Measurements from ENCODE around the gene PLEKHO1.

The PLEKHO1 gene

GRCh38 chr1:150150133-150151021, 661 bp downstream of the PLEKHO1 start:
- H3K36me3 ChIP-seq (ENCODE audit: control insufficient read depth, insufficient read depth, low read length), result peaks cover 27% of the 10 kb centered on the region
- peaks cover 18% of the 10 kb centered on the region for H3K4me1 ChIP-seq (ENCODE audit: control insufficient read depth, insufficient read depth, low read length)
- no peaks in the 10 kb centered on the region for H3K9me3 ChIP-seq (ENCODE audit: control insufficient read depth, insufficient read depth, low read depth, low read length)
- peaks cover 9% of the 10 kb centered on the region for H3K27me3 ChIP-seq (ENCODE audit: control insufficient read depth, insufficient read depth, low read length)
- H3K4me3 ChIP-seq (ENCODE audit: low read depth, low read length), result peak overlapping the region; percentile 68
- H3K9ac ChIP-seq (ENCODE audit: low read length), result peak overlapping the region; percentile 78
- H3K27ac ChIP-seq (ENCODE audit: low read depth, low read length), result peak overlapping the region; percentile 68; the same call in 1 of the 2 replicates

- H3K36me3 ChIP-seq (ENCODE audit: control insufficient read depth, insufficient read depth, low read length), result peaks cover 38% of the 10 kb centered on the region
- peaks cover 9% of the 10 kb centered on the region for H3K27me3 ChIP-seq (ENCODE audit: control insufficient read depth, insufficient read depth, low read length)
- H3K9ac ChIP-seq (ENCODE audit: low read length), result peak overlapping the region; percentile 78
- H3K4me3 ChIP-seq (ENCODE audit: low read depth, low read length), result peak overlapping the region; percentile 68
- H3K4me1 ChIP-seq (ENCODE audit: control insufficient read depth, insufficient read depth, low read length), result peaks cover 18% of the 10 kb centered on the region
- no peak overlapping the region for H3K27ac ChIP-seq (ENCODE audit: low read depth, low read length)
- H3K9me3 ChIP-seq (ENCODE audit: control insufficient read depth, insufficient read depth, low read depth, low read length), result no peaks in the 10 kb centered on the region
These were observed 1.8 kb downstream of the PLEKHO1 start for GRCh38 chr1:150151291-150152181.

GRCh38 chr1:150152182-150152536, 2.4 kb downstream of the PLEKHO1 start:
- Histone ChIP-seq H3K9ac (ENCODE audit: low read length) (no peak overlapping the region), H3K36me3 (ENCODE audit: control insufficient read depth, insufficient read depth, low read length) (peaks cover 44% of the 10 kb centered on the region), H3K27ac (ENCODE audit: low read depth, low read length) (no peak overlapping the region)

GRCh38 chr1:150152772-150153456, 3.2 kb downstream of the PLEKHO1 start:
- peaks cover 18% of the 10 kb centered on the region for H3K4me1 ChIP-seq (ENCODE audit: control insufficient read depth, insufficient read depth, low read length)
- H3K4me3 ChIP-seq (ENCODE audit: low read depth, low read length), result no peak overlapping the region
- no peaks in the 10 kb centered on the region for H3K9me3 ChIP-seq (ENCODE audit: control insufficient read depth, insufficient read depth, low read depth, low read length)
- peaks cover 9% of the 10 kb centered on the region for H3K27me3 ChIP-seq (ENCODE audit: control insufficient read depth, insufficient read depth, low read length)
- H3K9ac ChIP-seq (ENCODE audit: low read length), result no peak overlapping the region
- H3K27ac ChIP-seq (ENCODE audit: low read depth, low read length), result no peak overlapping the region
- peaks cover 52% of the 10 kb centered on the region for H3K36me3 ChIP-seq (ENCODE audit: control insufficient read depth, insufficient read depth, low read length)

More at GRCh38 chr1:150152182-150152536, 2.4 kb downstream of the PLEKHO1 start:
- H3K4me1 ChIP-seq (ENCODE audit: control insufficient read depth, insufficient read depth, low read length), result peaks cover 18% of the 10 kb centered on the region
- peaks cover 9% of the 10 kb centered on the region for H3K27me3 ChIP-seq (ENCODE audit: control insufficient read depth, insufficient read depth, low read length)
- H3K9me3 ChIP-seq (ENCODE audit: control insufficient read depth, insufficient read depth, low read depth, low read length), result no peaks in the 10 kb centered on the region
- H3K4me3 ChIP-seq (ENCODE audit: low read depth, low read length), result no peak overlapping the region

- peaks cover 61% of the 10 kb centered on the region for H3K36me3 ChIP-seq (ENCODE audit: control insufficient read depth, insufficient read depth, low read length)
- peaks cover 16% of the 10 kb centered on the region for H3K4me1 ChIP-seq (ENCODE audit: control insufficient read depth, insufficient read depth, low read length)
- peaks cover 3% of the 10 kb centered on the region for H3K27me3 ChIP-seq (ENCODE audit: control insufficient read depth, insufficient read depth, low read length)
- H3K9me3 ChIP-seq (ENCODE audit: control insufficient read depth, insufficient read depth, low read depth, low read length), result no peaks in the 10 kb centered on the region
- no peak overlapping the region for H3K27ac ChIP-seq (ENCODE audit: low read depth, low read length)
- H3K9ac ChIP-seq (ENCODE audit: low read length), result no peak overlapping the region
- H3K4me3 ChIP-seq (ENCODE audit: low read depth, low read length), result no peak overlapping the region
These were observed 4.4 kb downstream of the PLEKHO1 start for GRCh38 chr1:150154143-150154542.

GRCh38 chr1:150155413-150156071, 5.8 kb downstream of the PLEKHO1 start:
- H3K27ac ChIP-seq (ENCODE audit: low read depth, low read length), result no peak overlapping the region
- H3K36me3 ChIP-seq (ENCODE audit: control insufficient read depth, insufficient read depth, low read length), result peaks cover 70% of the 10 kb centered on the region
- H3K4me1 ChIP-seq (ENCODE audit: control insufficient read depth, insufficient read depth, low read length), result peaks cover 16% of the 10 kb centered on the region
- H3K9me3 ChIP-seq (ENCODE audit: control insufficient read depth, insufficient read depth, low read depth, low read length), result no peaks in the 10 kb centered on the region
- no peak overlapping the region for H3K9ac ChIP-seq (ENCODE audit: low read length)
- H3K4me3 ChIP-seq (ENCODE audit: low read depth, low read length), result no peak overlapping the region
- no peaks in the 10 kb centered on the region for H3K27me3 ChIP-seq (ENCODE audit: control insufficient read depth, insufficient read depth, low read length)

GRCh38 chr1:150156868-150157603, 7.3 kb downstream of the PLEKHO1 start:
- Histone ChIP-seq H3K4me1 (ENCODE audit: control insufficient read depth, insufficient read depth, low read length) (peaks cover 12% of the 10 kb centered on the region), H3K4me3 (ENCODE audit: low read depth, low read length) (no peak overlapping the region), H3K27ac (ENCODE audit: low read depth, low read length) (no peak overlapping the region), H3K9ac (ENCODE audit: low read length) (no peak overlapping the region), H3K36me3 (ENCODE audit: control insufficient read depth, insufficient read depth, low read length) (peaks cover 70% of the 10 kb centered on the region), H3K9me3 (ENCODE audit: control insufficient read depth, insufficient read depth, low read depth, low read length) (no peaks in the 10 kb centered on the region), H3K27me3 (ENCODE audit: control insufficient read depth, insufficient read depth, low read length) (no peaks in the 10 kb centered on the region)

GRCh38 chr1:150159550-150159949, 9.8 kb downstream of the PLEKHO1 start:
- Histone ChIP-seq H3K27me3 (ENCODE audit: control insufficient read depth, insufficient read depth, low read length) (no peaks in the 10 kb centered on the region), H3K4me1 (ENCODE audit: control insufficient read depth, insufficient read depth, low read length) (peaks cover 30% of the 10 kb centered on the region), H3K9me3 (ENCODE audit: control insufficient read depth, insufficient read depth, low read depth, low read length) (no peaks in the 10 kb centered on the region), H3K36me3 (ENCODE audit: control insufficient read depth, insufficient read depth, low read length) (peaks cover 52% of the 10 kb centered on the region), H3K4me3 (ENCODE audit: low read depth, low read length) (no peak overlapping the region), H3K27ac (ENCODE audit: low read depth, low read length) (no peak overlapping the region), H3K9ac (ENCODE audit: low read length) (no peak overlapping the region)

- no peak overlapping the region for H3K9ac ChIP-seq (ENCODE audit: low read length)
- no peak overlapping the region for H3K4me3 ChIP-seq (ENCODE audit: low read depth, low read length)
- no peak overlapping the region for H3K27ac ChIP-seq (ENCODE audit: low read depth, low read length)
- H3K36me3 ChIP-seq (ENCODE audit: control insufficient read depth, insufficient read depth, low read length), result peaks cover 36% of the 10 kb centered on the region
- H3K4me1 ChIP-seq (ENCODE audit: control insufficient read depth, insufficient read depth, low read length), result peaks cover 33% of the 10 kb centered on the region
- no peaks in the 10 kb centered on the region for H3K9me3 ChIP-seq (ENCODE audit: control insufficient read depth, insufficient read depth, low read depth, low read length)
- no peaks in the 10 kb centered on the region for H3K27me3 ChIP-seq (ENCODE audit: control insufficient read depth, insufficient read depth, low read length)
These were observed 11.4 kb downstream of the PLEKHO1 start for GRCh38 chr1:150160964-150161621.

Data from HUES6 (cell line).